HepG2 (cell line): ENCODE results near the gene GALNTL6. TPM values are rescaled to one million over a fixed set of nuclear protein-coding genes. Genes with fewer than 3 reads are reported as not detected.

Experiments
- ATAC-seq: fragments of 200-7000 bp; cut with Tn5 transposase; 3 replicates; pipeline ENCODE4 v1.9.1; 2020; ENCODE audit warnings: mild to moderate bottlenecking, moderate library complexity
- BruUV-seq: library from RNA; stranded (reverse); fragments of 400-500 nt; replicated peaks from 2 replicates; lab custom pipeline; 2021; lab: Mats Ljungman, UMichigan
- CTCF ChIA-PET: fragments of 300-600 bp; formaldehyde crosslinking; extraction: SDS; loops from one replicate; lab custom pipeline; 2021; ENCODE audit warnings: low total read pairs, inconsistent platforms, low intra/inter-chr PET ratio; lab: Yijun Ruan, JAX
- POLR2A ChIA-PET: fragments of 350-600 bp; sonication (Branson Sonifier 250); formaldehyde crosslinking; loops from one replicate; lab custom pipeline; 2020; ENCODE audit warnings: antibody characterized with exemption, inconsistent platforms; lab: Yijun Ruan, JAX
- DNase-seq: peaks from one replicate; pipeline ENCODE4 v3.0.0-alpha.2; 2015; ENCODE audit warnings: low spot score
- FAIRE-seq: peaks from 3 replicates; lab custom pipeline; 2011; peaks lifted over from hg19 to GRCh38; lab: Jason Lieb, UNC
- H2AFZ ChIP-seq: one replicate; pipeline ENCODE4 v1.6.1; 2011; ENCODE audit warnings: low read length, inconsistent platforms
- H3K27ac ChIP-seq: fragments of 300-600 bp; 3 replicates; pipeline ENCODE4 v1.8.0; 2011; ENCODE audit warnings: mixed run types, mild to moderate bottlenecking, mixed read lengths, low read length, inconsistent platforms; ENCODE audit not compliant: insufficient read depth; ENCODE audit errors: extremely low read length
- H3K27me3 ChIP-seq, 2 experiments: fragments of 200-600 bp in 1 of 2; 2 replicates in 1 of 2; 3 replicates in 1 of 2; pipeline versions ENCODE4 v1.6.0 to v1.8.0; 2011; ENCODE audit warnings: low read length in 2 of 2, mild to moderate bottlenecking in 2 of 2, moderate library complexity in 2 of 2, inconsistent platforms in 1 of 2; ENCODE audit not compliant: insufficient read depth in 2 of 2, control insufficient read depth in 1 of 2
- H3K36me3 ChIP-seq, 2 experiments: fragments of 200-600 bp in 1 of 2; replicated peaks in 1 of 2; 2 replicates in 1 of 2; 3 replicates in 1 of 2; pipeline versions ENCODE4 v1.5.1 to v1.8.0; 2011; ENCODE audit warnings: low read length in 2 of 2, inconsistent platforms in 1 of 2; ENCODE audit not compliant: insufficient read depth in 2 of 2, control insufficient read depth in 1 of 2
- H3K4me1 ChIP-seq: 2 replicates; pipeline ENCODE4 v1.5.1; 2012; ENCODE audit warnings: low read length, inconsistent platforms; ENCODE audit not compliant: insufficient read depth
- H3K4me2 ChIP-seq: 2 replicates; pipeline ENCODE4 v1.6.0; 2011; ENCODE audit warnings: low read depth, low read length, inconsistent platforms
- H3K4me3 ChIP-seq, 3 experiments: fragments of 200-600 bp in 1 of 3; sonication (generic), shearing (Covaris generic) in 1 of 3; replicated peaks in 1 of 3; 2 replicates each; pipeline ENCODE4 v1.5.1; 2011 to 2016; ENCODE audit warnings: low read length in 3 of 3, inconsistent platforms in 2 of 3, low read depth in 2 of 3, mild to moderate bottlenecking in 2 of 3, control low read depth in 1 of 3, mixed read lengths in 1 of 3; ENCODE audit not compliant: insufficient read depth in 1 of 3
- H3K79me2 ChIP-seq: one replicate; pipeline ENCODE4 v1.6.1; 2011; ENCODE audit warnings: low read length, inconsistent platforms; ENCODE audit not compliant: insufficient read depth
- H3K9ac ChIP-seq: 2 replicates; pipeline ENCODE4 v1.6.0; 2011; ENCODE audit warnings: mild to moderate bottlenecking, low read depth, low read length, inconsistent platforms; ENCODE audit not compliant: insufficient read depth
- H3K9me3 ChIP-seq: 2 replicates; pipeline ENCODE4 v1.5.1; 2012; ENCODE audit warnings: mild to moderate bottlenecking, low read length
- H4K20me1 ChIP-seq: 2 replicates; pipeline ENCODE4 v1.6.0; 2011; ENCODE audit warnings: inconsistent platforms, mild to moderate bottlenecking, low read length, moderate library complexity; ENCODE audit not compliant: insufficient read depth
- AGO2 ChIP-seq: fragments of 200-400 bp; formaldehyde crosslinking; optimal IDR thresholded peaks from 2 replicates; pipeline ENCODE3; 2017; ENCODE audit warnings: mild to moderate bottlenecking, low read depth, low read length, moderate library complexity
- ASH2L ChIP-seq: fragments of 300-600, 200-600 bp; sonication (generic); IDR thresholded peaks from 2 replicates; pipeline ENCODE4 v1.7.0; 2017; ENCODE audit warnings: low read depth, mild to moderate bottlenecking, moderate library complexity, mixed read lengths, low read length; ENCODE audit not compliant: insufficient read length
- DMAP1 ChIP-seq: IDR thresholded peaks from 2 replicates; pipeline ENCODE4 v1.6.1; 2016
- ESRRA ChIP-seq: sonication (generic); formaldehyde crosslinking; IDR thresholded peaks from 2 replicates; pipeline ENCODE4 v1.5.1; 2020; ENCODE audit warnings: mild to moderate bottlenecking, low read depth, missing genetic modification reagents
- EZH2 ChIP-seq: conservative IDR thresholded peaks from 2 replicates; pipeline ENCODE4 v1.6.1; 2012; ENCODE audit warnings: mild to moderate bottlenecking, low read depth, low read length, moderate library complexity
- JUN ChIP-seq: sonication (generic); formaldehyde crosslinking; IDR thresholded peaks from 2 replicates; pipeline ENCODE4 v1.4.0; 2020; ENCODE audit warnings: mild to moderate bottlenecking, missing genetic modification reagents
- KLF15 ChIP-seq: sonication (generic); formaldehyde crosslinking; IDR thresholded peaks from 2 replicates; pipeline ENCODE4 v1.8.1; 2023; ENCODE audit warnings: borderline replicate concordance, mild to moderate bottlenecking, inconsistent platforms, missing genetic modification reagents, mixed read lengths
- MEIS1 ChIP-seq: sonication (generic); formaldehyde crosslinking; IDR thresholded peaks from 2 replicates; pipeline ENCODE4 v1.9.0; 2021; ENCODE audit warnings: mild to moderate bottlenecking, missing genetic modification reagents, moderate library complexity, borderline replicate concordance
- MIXL1 ChIP-seq: IDR thresholded peaks from 2 replicates; pipeline ENCODE4 v1.6.1; 2016
- REXO4 ChIP-seq: sonication (generic); formaldehyde crosslinking; IDR thresholded peaks from 2 replicates; pipeline ENCODE4 v1.8.0; 2022; ENCODE audit warnings: missing genetic modification reagents, mild to moderate bottlenecking, borderline replicate concordance
- TCF12 ChIP-seq, 2 experiments: fragments of 450-650 bp in 1 of 2; sonication (generic) in 1 of 2; formaldehyde crosslinking in 1 of 2; IDR thresholded peaks; 2 replicates each; pipeline versions ENCODE4 v1.6.1 to v1.8.0; 2017 to 2022; ENCODE audit warnings: antibody characterized with exemption in 1 of 2, mild to moderate bottlenecking in 1 of 2, missing genetic modification reagents in 1 of 2, moderate library complexity in 1 of 2
- ZNF343 ChIP-seq: sonication (generic); formaldehyde crosslinking; IDR thresholded peaks from 2 replicates; pipeline ENCODE4 v1.4.0; 2020; ENCODE audit warnings: mild to moderate bottlenecking, missing genetic modification reagents
- ZNF580 ChIP-seq: IDR thresholded peaks from 2 replicates; pipeline ENCODE4 v1.6.1; 2016; ENCODE audit warnings: low read depth, borderline replicate concordance
- ZNF616 ChIP-seq: sonication (generic); formaldehyde crosslinking; IDR thresholded peaks from 2 replicates; pipeline ENCODE4 v1.5.0; 2020; ENCODE audit warnings: low read depth, mild to moderate bottlenecking, missing genetic modification reagents
- ZNF788 ChIP-seq: sonication (generic); formaldehyde crosslinking; IDR thresholded peaks from 2 replicates; pipeline ENCODE4 v1.5.0; 2020; ENCODE audit warnings: mild to moderate bottlenecking, missing genetic modification reagents, borderline replicate concordance
- WGBS: methylation state at CpG from one replicate; pipeline ENCODE4 v1.1.6; 2017; ENCODE audit warnings: low lambda C conversion rate; 5-methylcytosine and 5-hydroxymethylcytosine counted together
- in situ Hi-C: cut with HindIII; loops from 2 replicates; pipeline ENCODE4 v1.10.0; 2017; ENCODE audit warnings: low pct_unique_long_range_greater_than_20kb; ENCODE audit not compliant: extremely low pct_ligation_motif_present
- intact Hi-C: fragments of 100-400 bp; cut with micrococcal nuclease; formaldehyde crosslinking; loops from one replicate; pipeline ENCODE4 v1.10.0; 2022; ENCODE audit not compliant: unreplicated experiment
- polyA plus RNA-seq, 8 experiments: library from polyadenylated mRNA; depleted of rRNA in 3 of 8; stranded (reverse) in 7 of 8; unstranded in 1 of 8; fragments of >200 nt; fragmentation: Illumina TruSeq in 4 of 8; extraction: Trizol in 4 of 8; gene quantifications; 2 replicates each; pipeline versions ENCODE4 v1.2.1 to v1.2.3, GENCODE V29; 2011 to 2016; ENCODE audit warnings: low read depth in 4 of 8, missing spikeins in 1 of 8, mixed read lengths in 1 of 8; ENCODE audit not compliant: insufficient read depth in 1 of 8
- total RNA-seq, 5 experiments: library from RNA; depleted of rRNA; stranded (reverse); fragments of >200 nt; fragmentation: Illumina TruSeq; extraction: Trizol; gene quantifications; 2 replicates each; pipeline ENCODE4 v1.2.3, GENCODE V29; 2016; ENCODE audit warnings: low read depth in 1 of 5

GALNTL6 gene
- total and polyA plus RNA-seq, 2 of the 13 experiments (the other 11 are each of a cell fraction or from before 2014, with no cell fraction given): not detected

- DNase-seq (no peak), FAIRE-seq (no peak), ATAC-seq (no peak)
- WGBS: 24% methylated on average over 6 of the region's 7 CpGs
- in situ Hi-C loops (loop anchor here (25.0 kb wide), 1 partner anchor 403 kb away; no protein-coding TSS in a partner anchor), intact Hi-C loops (no loop called here)
- CTCF ChIA-PET: no interaction called here
- peaks cover 0 to 3% of the 10 kb centered on the region in 2 experiments; a peak in 1 of 5 replicates for H3K27me3 ChIP-seq
- no peaks in the 10 kb centered on the region for H3K9me3 ChIP-seq
- no peak overlapping the region for H3K9ac ChIP-seq
- H2AFZ ChIP-seq: no peak overlapping the region
- H3K79me2 ChIP-seq: no peaks in the 10 kb centered on the region
- no peaks in the 10 kb centered on the region for H4K20me1 ChIP-seq
- no peak overlapping the region for H3K4me3 ChIP-seq
- TF ChIP-seq TCF12 (IDR thresholded peaks at IDR 0.05) (no peak), TCF12 (CRISPR knock-in tag; IDR thresholded peaks at IDR 0.05) (no peak), EZH2 (no peak), ZNF343 (CRISPR knock-in tag) (no peak), KLF15 (no peak), MEIS1 (CRISPR knock-in tag) (no peak), ZNF616 (no peak), ASH2L (no peak), REXO4 (CRISPR knock-in tag) (no peak), JUN (CRISPR knock-in tag) (no peak), ESRRA (CRISPR knock-in tag) (no peak), MIXL1 (CRISPR knock-in tag) (no peak), ZNF580 (no peak), DMAP1 (CRISPR knock-in tag) (no peak), AGO2 (no peak), ZNF788 (CRISPR knock-in tag) (no peak)
- BruUV-seq: no TSS peak
- no peaks in the 10 kb centered on the region for H3K36me3 ChIP-seq
- POLR2A ChIA-PET: no interaction called here
- no peak overlapping the region for H3K4me2 ChIP-seq
- no peaks in the 10 kb centered on the region for H3K4me1 ChIP-seq
- no peak overlapping the region for H3K27ac ChIP-seq
Measured at GRCh38 chr4:173009129-173009823, 1196.1 kb downstream of the GALNTL6 start.
